Measurements from ENCODE around the gene VTI1A. TPM values are rescaled to one million over a fixed set of nuclear protein-coding genes. Genes with fewer than 3 reads are reported as not detected.

Gene VTI1A
- total RNA-seq, 2 donors from 2014 or later: 71.6 to 139 TPM

DNA sequence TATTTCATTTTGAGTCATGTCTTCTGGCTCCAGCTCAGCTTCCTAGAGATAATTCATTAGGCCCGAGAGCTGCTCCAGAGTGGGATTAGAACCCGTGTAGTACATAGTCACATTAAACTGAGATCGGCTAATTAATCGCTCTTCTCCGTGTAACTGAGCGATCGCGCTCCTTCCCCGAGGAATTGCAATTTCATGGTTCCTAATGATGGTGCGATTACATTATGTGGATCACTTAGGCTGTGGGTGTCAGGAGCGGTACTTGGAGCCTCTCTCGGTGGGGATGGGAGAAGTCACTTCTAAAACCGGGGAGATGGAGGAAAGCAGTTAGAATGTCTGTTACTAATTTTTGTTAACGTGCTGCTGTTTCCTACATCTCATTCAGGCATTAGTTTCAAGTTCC lies 380.1 kb downstream of the VTI1A start:
- TF ChIP-seq, protein P1, sequence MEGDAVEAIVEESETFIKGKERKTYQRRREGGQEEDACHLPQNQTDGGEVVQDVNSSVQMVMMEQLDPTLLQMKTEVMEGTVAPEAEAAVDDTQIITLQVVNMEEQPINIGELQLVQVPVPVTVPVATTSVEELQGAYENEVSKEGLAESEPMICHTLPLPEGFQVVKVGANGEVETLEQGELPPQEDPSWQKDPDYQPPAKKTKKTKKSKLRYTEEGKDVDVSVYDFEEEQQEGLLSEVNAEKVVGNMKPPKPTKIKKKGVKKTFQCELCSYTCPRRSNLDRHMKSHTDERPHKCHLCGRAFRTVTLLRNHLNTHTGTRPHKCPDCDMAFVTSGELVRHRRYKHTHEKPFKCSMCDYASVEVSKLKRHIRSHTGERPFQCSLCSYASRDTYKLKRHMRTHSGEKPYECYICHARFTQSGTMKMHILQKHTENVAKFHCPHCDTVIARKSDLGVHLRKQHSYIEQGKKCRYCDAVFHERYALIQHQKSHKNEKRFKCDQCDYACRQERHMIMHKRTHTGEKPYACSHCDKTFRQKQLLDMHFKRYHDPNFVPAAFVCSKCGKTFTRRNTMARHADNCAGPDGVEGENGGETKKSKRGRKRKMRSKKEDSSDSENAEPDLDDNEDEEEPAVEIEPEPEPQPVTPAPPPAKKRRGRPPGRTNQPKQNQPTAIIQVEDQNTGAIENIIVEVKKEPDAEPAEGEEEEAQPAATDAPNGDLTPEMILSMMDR (IDR thresholded peaks at IDR 0.05): no peak
- H3K36me3 ChIP-seq: no peaks in the 10 kb centered on the region
- H3K4me3 ChIP-seq: no peak overlapping the region
- ATAC-seq (ENCODE audit: insufficient number of reproducible peaks, low FRiP score, low read depth) (no peak), DNase-seq (ENCODE audit: low spot score) (no peak)
- H3K9me3 ChIP-seq: no peaks in the 10 kb centered on the region
- H3K4me1 ChIP-seq (ENCODE audit: control insufficient read depth in 1 of 2, low read depth in 2 of 2): peaks cover 0 to 13% of the 10 kb centered on the region in 2 donors
- H3K27ac ChIP-seq: no peak overlapping the region
- H3K27me3 ChIP-seq (replicated peaks; ENCODE audit: insufficient read depth): no peaks in the 10 kb centered on the region

DNA sequence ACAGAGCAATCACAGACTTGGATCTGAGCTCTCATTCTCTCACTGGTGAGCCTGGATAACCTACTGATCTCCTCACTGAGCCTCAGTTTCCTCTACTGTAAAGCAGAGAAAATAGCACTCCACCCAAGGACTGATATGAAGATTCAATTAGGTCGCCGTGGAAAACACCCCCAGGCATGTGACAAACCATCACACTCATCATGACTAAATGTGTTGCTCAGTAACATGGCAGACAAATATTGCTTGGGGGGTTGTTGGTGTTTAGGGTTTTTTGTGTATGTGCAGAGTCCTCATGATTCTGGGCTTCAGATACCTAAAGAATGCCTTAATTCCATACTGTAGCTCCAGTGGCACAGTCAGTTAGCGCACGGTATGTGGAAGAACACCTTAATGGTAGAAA lies 380.9 kb downstream of the VTI1A start:
- DNase-seq (ENCODE audit: low spot score) (no peak), ATAC-seq (ENCODE audit: insufficient number of reproducible peaks, low FRiP score, low read depth) (no peak)
- peaks cover 0 to 13% of the 10 kb centered on the region in 2 donors for H3K4me1 ChIP-seq (ENCODE audit: control insufficient read depth in 1 of 2, low read depth in 2 of 2)
- TF ChIP-seq, protein P1 (IDR thresholded peaks at IDR 0.05): no peak
- H3K9me3 ChIP-seq: no peaks in the 10 kb centered on the region
- H3K27ac ChIP-seq: no peak overlapping the region
- H3K27me3 ChIP-seq (replicated peaks; ENCODE audit: insufficient read depth): no peaks in the 10 kb centered on the region
- H3K4me3 ChIP-seq: no peak overlapping the region
- no peaks in the 10 kb centered on the region for H3K36me3 ChIP-seq

DNA sequence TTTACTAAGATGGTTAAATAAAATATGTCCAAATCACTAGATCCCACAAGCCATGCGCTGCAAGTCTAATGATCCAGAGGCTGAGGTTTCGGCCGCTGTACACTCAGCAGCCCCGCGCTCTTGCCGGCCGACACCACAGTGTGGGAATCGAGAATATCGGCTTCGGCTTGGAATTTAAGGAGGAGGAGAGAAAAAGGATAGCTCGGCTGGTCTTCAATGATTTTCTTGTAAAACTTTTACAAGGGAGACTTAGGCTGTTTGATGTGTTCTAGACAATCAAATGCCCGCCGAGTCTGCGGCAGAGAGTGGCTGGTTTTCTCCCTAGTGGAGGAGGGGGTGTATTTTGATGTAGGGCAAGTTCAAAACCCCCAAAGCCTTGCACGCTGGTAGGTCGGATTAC lies 384.8 kb downstream of the VTI1A start:
- no peak overlapping the region for H3K4me3 ChIP-seq
- DNase-seq (ENCODE audit: low spot score) (no peak), ATAC-seq (ENCODE audit: insufficient number of reproducible peaks, low FRiP score, low read depth) (no peak)
- no peaks in the 10 kb centered on the region for H3K27me3 ChIP-seq (replicated peaks; ENCODE audit: insufficient read depth)
- H3K9me3 ChIP-seq: no peaks in the 10 kb centered on the region
- TF ChIP-seq, protein P1 (IDR thresholded peaks at IDR 0.05): no peak
- H3K4me1 ChIP-seq (ENCODE audit: control insufficient read depth in 1 of 2, low read depth in 2 of 2): peaks cover 8 to 22% of the 10 kb centered on the region in 2 donors
- H3K36me3 ChIP-seq: no peaks in the 10 kb centered on the region
- no peak overlapping the region for H3K27ac ChIP-seq

DNA sequence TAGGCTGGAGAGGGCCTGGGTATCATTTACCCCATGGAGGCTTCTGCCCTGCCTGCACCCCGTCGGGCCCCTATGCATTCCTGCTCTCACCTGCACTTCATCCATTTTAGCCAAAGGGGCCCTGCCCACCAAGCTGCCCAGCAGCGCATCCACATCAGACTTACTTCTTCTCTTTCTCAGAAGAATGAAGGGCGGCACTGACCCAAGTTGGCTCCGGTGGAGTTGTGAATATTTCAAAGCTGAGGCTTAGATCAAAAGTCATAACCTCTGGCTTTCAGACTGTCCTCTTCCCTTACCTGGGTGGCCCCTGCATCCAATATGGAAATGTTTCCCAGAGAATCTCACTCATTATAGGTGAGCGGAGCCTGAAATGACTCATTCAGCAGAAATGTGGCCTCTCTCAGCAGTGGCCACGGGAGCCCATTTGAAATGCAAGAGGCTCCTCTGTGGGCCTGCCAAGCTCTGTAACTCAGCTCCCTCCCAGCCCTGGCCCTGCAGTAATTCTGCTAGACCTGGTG lies 385.4 kb downstream of the VTI1A start:
- H3K4me3 ChIP-seq: no peak overlapping the region
- H3K9me3 ChIP-seq: no peaks in the 10 kb centered on the region
- H3K4me1 ChIP-seq (ENCODE audit: control insufficient read depth in 1 of 2, low read depth in 2 of 2): peaks cover 8 to 22% of the 10 kb centered on the region in 2 donors
- H3K36me3 ChIP-seq: no peaks in the 10 kb centered on the region
- ATAC-seq (ENCODE audit: insufficient number of reproducible peaks, low FRiP score, low read depth): no peak
- no peak overlapping the region for H3K27ac ChIP-seq
- TF ChIP-seq, protein P1 (IDR thresholded peaks at IDR 0.05): no peak
- no peaks in the 10 kb centered on the region for H3K27me3 ChIP-seq (replicated peaks; ENCODE audit: insufficient read depth)
- no peak for DNase-seq (ENCODE audit: low spot score)

DNA sequence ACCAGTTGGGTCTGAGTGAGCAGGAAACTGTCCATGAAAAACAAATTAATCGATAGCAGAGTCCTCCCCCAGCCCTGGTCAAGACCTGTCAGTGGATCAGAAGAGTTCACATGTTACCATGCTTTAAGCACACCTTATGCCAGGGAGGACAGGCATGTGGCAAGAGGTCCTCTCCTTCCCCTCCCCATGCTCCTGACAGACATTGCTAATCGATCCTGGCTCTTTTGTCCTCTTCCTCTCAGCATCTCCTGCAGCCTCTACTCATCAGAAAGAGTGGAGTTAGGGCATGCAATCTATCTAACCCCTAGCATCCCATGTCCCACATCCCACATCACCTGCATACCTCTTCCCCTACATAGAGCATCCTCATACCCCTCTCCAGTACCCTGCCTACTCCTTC lies 385.9 kb downstream of the VTI1A start:
- H3K4me3 ChIP-seq: no peak overlapping the region
- peaks cover 8 to 22% of the 10 kb centered on the region in 2 donors for H3K4me1 ChIP-seq (ENCODE audit: control insufficient read depth in 1 of 2, low read depth in 2 of 2)
- no peak overlapping the region for H3K27ac ChIP-seq
- no peaks in the 10 kb centered on the region for H3K36me3 ChIP-seq
- H3K27me3 ChIP-seq (replicated peaks; ENCODE audit: insufficient read depth): no peaks in the 10 kb centered on the region
- TF ChIP-seq, protein P1 (IDR thresholded peaks at IDR 0.05): no peak
- no peak for ATAC-seq (ENCODE audit: insufficient number of reproducible peaks, low FRiP score, low read depth)
- no peaks in the 10 kb centered on the region for H3K9me3 ChIP-seq
- DNase-seq (ENCODE audit: low spot score): no peak

All from thoracic aorta (tissue), 2 donors.